ENCODE measurements around the gene GORASP2. TPM values are rescaled to one million over a fixed set of nuclear protein-coding genes. Genes with fewer than 3 reads are reported as not detected.
A peak's percentile ranks its signal among the peaks of the same experiment; 100 is the strongest.

GORASP2 gene
- polyA plus RNA-seq, 3 donors, result 34.5 to 51.2 (median 46.5) TPM

GRCh38 chr2:170971071-170971470, 42.0 kb downstream of the GORASP2 start:
- Histone ChIP-seq H3K79me2 (ENCODE audit: insufficient read depth, low read length) (no peaks in the 10 kb centered on the region), H2AFZ (ENCODE audit: insufficient read depth, low read depth, low read length, poor library complexity, severe bottlenecking) (no peak overlapping the region), H3K9me3 (replicated peaks in 1 of 2; ENCODE audit: control insufficient read depth in 1 of 2, insufficient read depth in 1 of 2, low read length in 2 of 2) (no peaks in the 10 kb centered on the region), H3K27me3 (ENCODE audit: control insufficient read depth in 2 of 2, insufficient read depth in 2 of 2, low read length in 2 of 2) (peaks cover 0 to 16% of the 10 kb centered on the region in 2 donors), H3K4me2 (replicated peaks; ENCODE audit: extremely low read depth, low read length, poor library complexity, severe bottlenecking) (no peak overlapping the region), H3K27ac (ENCODE audit: low read depth in 1 of 2, low read length in 2 of 2) (no peak overlapping the region), H3K4me1 (ENCODE audit: control insufficient read depth in 1 of 2, insufficient read depth in 2 of 2, low read length in 2 of 2) (peaks cover 6 to 14% of the 10 kb centered on the region in 2 donors), H4K20me1 (ENCODE audit: insufficient read depth, low read length) (no peaks in the 10 kb centered on the region), H3K9ac (ENCODE audit: insufficient read depth, low read length, poor library complexity, severe bottlenecking) (no peak overlapping the region), H3K36me3 (replicated peaks in 1 of 2; ENCODE audit: control insufficient read depth in 1 of 2, insufficient read depth in 2 of 2, low read length in 2 of 2) (peaks cover 16 to 21% of the 10 kb centered on the region in 2 donors), H3K4me3 (replicated peaks in 1 of 3; ENCODE audit: low read depth in 2 of 3, low read length in 3 of 3) (no peak overlapping the region)
- intact Hi-C loops (cut with micrococcal nuclease), result loop anchor here (5.0 to 10.0 kb wide), 3 partner anchors 444 to 461 kb away; partner anchors contain the start of genes DCAF17 (in 1 of the 2) and METTL8 (in 1 of the 2)
- peaks cover 4 to 23% (median 8%) of the 10 kb centered on the region in 3 donors for H3K27me3 Mint-ChIP-seq (ENCODE audit: low read depth in 3 of 3)
- peaks cover 16% of the 10 kb centered on the region for H3K4me1 Mint-ChIP-seq
- 72% methylated on average over 3 of the region's 3 CpGs for WGBS (ENCODE audit: insufficient coverage)
- TF ChIP-seq CTCF (IDR thresholded peaks at IDR 0.05), result no peak
- no peak overlapping the region for H3K27ac Mint-ChIP-seq
- no peak overlapping the region for H3K4me3 Mint-ChIP-seq
- DNase-seq, result no peak
- H3K9me3 Mint-ChIP-seq, result peaks cover 0 to 1% (median 0%) of the 10 kb centered on the region in 7 donors
- H3K36me3 Mint-ChIP-seq, result peaks cover 18 to 23% of the 10 kb centered on the region in 2 donors

- Mint-ChIP-seq H3K4me3 (peak overlapping the region; percentile 83 to 88), H3K9me3 (peaks cover 0 to 1% (median 0%) of the 10 kb centered on the region in 7 donors), H3K27me3 (ENCODE audit: low read depth in 3 of 3) (peaks cover 4 to 23% (median 8%) of the 10 kb centered on the region in 3 donors), H3K36me3 (peaks cover 6 to 12% of the 10 kb centered on the region in 2 donors), H3K4me1 (peaks cover 16% of the 10 kb centered on the region), H3K27ac (peak overlapping the region in 1 of 7 donors; percentile 8)
- no peak for TF ChIP-seq CTCF (IDR thresholded peaks at IDR 0.05)
- peaks cover 5 to 6% of the 10 kb centered on the region in 2 donors for H3K36me3 ChIP-seq (replicated peaks in 1 of 2; ENCODE audit: control insufficient read depth in 1 of 2, insufficient read depth in 2 of 2, low read length in 2 of 2)
- no peak for DNase-seq
- peak overlapping the region; percentile 96 for H3K4me2 ChIP-seq (replicated peaks; ENCODE audit: extremely low read depth, low read length, poor library complexity, severe bottlenecking)
- intact Hi-C loops (cut with micrococcal nuclease), result loop anchor here (5.0 to 10.0 kb wide), 3 partner anchors 442 to 460 kb away; partner anchors contain the start of genes DCAF17 (in 1 of the 2) and METTL8 (in 1 of the 2)
- H2AFZ ChIP-seq (ENCODE audit: insufficient read depth, low read depth, low read length, poor library complexity, severe bottlenecking), result peak overlapping the region; percentile 98
- no peak overlapping the region for H3K9ac ChIP-seq (ENCODE audit: insufficient read depth, low read length, poor library complexity, severe bottlenecking)
- H3K9me3 ChIP-seq (replicated peaks in 1 of 2; ENCODE audit: control insufficient read depth in 1 of 2, insufficient read depth in 1 of 2, low read length in 2 of 2), result no peaks in the 10 kb centered on the region
- peak overlapping the region in 1 of 3 experiments; percentile 90 for H3K4me3 ChIP-seq (replicated peaks in 1 of 3; ENCODE audit: low read depth in 2 of 3, low read length in 3 of 3)
- H3K79me2 ChIP-seq (ENCODE audit: insufficient read depth, low read length), result no peaks in the 10 kb centered on the region
- H3K27ac ChIP-seq (ENCODE audit: low read depth in 1 of 2, low read length in 2 of 2), result no peak overlapping the region
- H4K20me1 ChIP-seq (ENCODE audit: insufficient read depth, low read length), result no peaks in the 10 kb centered on the region
- peaks cover 0 to 16% of the 10 kb centered on the region in 2 donors for H3K27me3 ChIP-seq (ENCODE audit: control insufficient read depth in 2 of 2, insufficient read depth in 2 of 2, low read length in 2 of 2)
- WGBS (ENCODE audit: insufficient coverage), result 90% methylated on average over 12 of the region's 20 CpGs
- peaks cover 6 to 14% of the 10 kb centered on the region in 2 donors for H3K4me1 ChIP-seq (ENCODE audit: control insufficient read depth in 1 of 2, insufficient read depth in 2 of 2, low read length in 2 of 2)
Observed at GRCh38 chr2:170972296-170973224, 43.5 kb downstream of the GORASP2 start.

Measured in CD14-positive monocyte (primary cell).